H1 (cell line): Measurements from ENCODE around the gene GCH1. TPM values are rescaled to one million over a fixed set of nuclear protein-coding genes. Genes with fewer than 3 reads are reported as not detected.

Experiments used
- CHD1 ChIP-seq: IDR thresholded peaks from 2 replicates; pipeline ENCODE4 v1.6.1; 2012; ENCODE audit warnings: low read depth, low read length, improper control_type of control experiment
- KDM4A ChIP-seq: IDR thresholded peaks from one replicate; pipeline ENCODE4 v1.7.1; 2012; ENCODE audit warnings: low read depth, mild to moderate bottlenecking, moderate library complexity, low read length, inconsistent platforms; ENCODE audit not compliant: severe bottlenecking
- POLR2A ChIP-seq, 2 experiments: IDR thresholded peaks; 1 replicate in 1 of 2; 2 replicates in 1 of 2; pipeline ENCODE4 v1.6.1; 2011; ENCODE audit warnings: low read depth in 2 of 2, low read length in 2 of 2, mild to moderate bottlenecking in 2 of 2; ENCODE audit errors: control extremely low read depth in 1 of 2
- POLR2AphosphoS5 ChIP-seq: IDR thresholded peaks from 2 replicates; pipeline ENCODE4 v1.6.1; 2011; ENCODE audit warnings: low read depth, low read length
- SRF ChIP-seq: IDR thresholded peaks from 2 replicates; pipeline ENCODE4 v1.6.1; 2011; ENCODE audit warnings: mild to moderate bottlenecking, low read depth, low read length, moderate library complexity
- polyA plus RNA-seq, 7 experiments: library from polyadenylated mRNA; depleted of rRNA in 3 of 7; stranded (reverse) in 5 of 7; unstranded in 2 of 7; fragments of >200 nt in 5 of 7; fragments of 200-250 nt in 2 of 7; gene quantifications; 1 replicate in 5 of 7; 2 replicates in 1 of 7; 4 replicates in 1 of 7; pipeline versions ENCODE4 v1.2.1 to v1.2.3, GENCODE V29; 2011 to 2013; ENCODE audit warnings: missing spikeins in 2 of 7, mixed read lengths in 2 of 7
- total RNA-seq: library from RNA; stranded (reverse); fragmentation: NEBNext Ultra II Directional; extraction: Animal tissue kit (Norgen Biotek cat#: 25700); gene quantifications from 2 replicates; pipeline ENCODE4 v1.2.1, GENCODE V29; 2021

Gene GCH1
- total and polyA plus RNA-seq, 2 of the 8 experiments (the other 6 are each of a cell fraction or from before 2014, with no cell fraction given) = 7.3 to 7.9 TPM

GRCh38 chr14:54804538-54805041, 98.0 kb downstream of the GCH1 start (continued):
- TF ChIP-seq SRF = no peak
- TF ChIP-seq POLR2A (IDR thresholded peaks at IDR 0.05; ENCODE audit: control extremely low read depth in 1 of 2, low read depth in 2 of 2, low read length in 2 of 2) = no peak
- TF ChIP-seq POLR2AphosphoS5 = no peak
- TF ChIP-seq CHD1 = no peak
- no peak for TF ChIP-seq KDM4A
